ENCODE measurements around the gene UBTD2.

UBTD2 gene

GRCh38 chr5:172194985-172195774 is 88.4 kb downstream of the UBTD2 start:
- no peak for ATAC-seq
- no peak for TF ChIP-seq GLIS3 (CRISPR knock-in tag; IDR thresholded peaks at IDR 0.05)
- TF ChIP-seq ARNTL (CRISPR knock-in tag; IDR thresholded peaks at IDR 0.05; ENCODE audit: borderline replicate concordance, low read depth), result no peak
- no peak for TF ChIP-seq SNAI2 (CRISPR knock-in tag; IDR thresholded peaks at IDR 0.05)
- TF ChIP-seq ZNF565 (CRISPR knock-in tag; conservative IDR thresholded peaks at IDR 0.05; ENCODE audit: low read depth), result no peak
- no peak for TF ChIP-seq ZNF70 (CRISPR knock-in tag; IDR thresholded peaks at IDR 0.05)
- no peak for TF ChIP-seq PPARA (CRISPR knock-in tag; IDR thresholded peaks at IDR 0.05; ENCODE audit: borderline replicate concordance)
- no peak for TF ChIP-seq TCF4 (CRISPR knock-in tag; IDR thresholded peaks at IDR 0.05; ENCODE audit: borderline replicate concordance)
- TF ChIP-seq, protein P1, sequence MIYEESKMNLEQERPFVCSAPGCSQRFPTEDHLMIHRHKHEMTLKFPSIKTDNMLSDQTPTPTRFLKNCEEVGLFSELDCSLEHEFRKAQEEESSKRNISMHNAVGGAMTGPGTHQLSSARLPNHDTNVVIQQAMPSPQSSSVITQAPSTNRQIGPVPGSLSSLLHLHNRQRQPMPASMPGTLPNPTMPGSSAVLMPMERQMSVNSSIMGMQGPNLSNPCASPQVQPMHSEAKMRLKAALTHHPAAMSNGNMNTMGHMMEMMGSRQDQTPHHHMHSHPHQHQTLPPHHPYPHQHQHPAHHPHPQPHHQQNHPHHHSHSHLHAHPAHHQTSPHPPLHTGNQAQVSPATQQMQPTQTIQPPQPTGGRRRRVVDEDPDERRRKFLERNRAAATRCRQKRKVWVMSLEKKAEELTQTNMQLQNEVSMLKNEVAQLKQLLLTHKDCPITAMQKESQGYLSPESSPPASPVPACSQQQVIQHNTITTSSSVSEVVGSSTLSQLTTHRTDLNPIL (CRISPR knock-in tag; IDR thresholded peaks at IDR 0.05; ENCODE audit: low read depth), result no peak
- TF ChIP-seq ZFP3 (CRISPR knock-in tag; IDR thresholded peaks at IDR 0.05), result no peak

DNA sequence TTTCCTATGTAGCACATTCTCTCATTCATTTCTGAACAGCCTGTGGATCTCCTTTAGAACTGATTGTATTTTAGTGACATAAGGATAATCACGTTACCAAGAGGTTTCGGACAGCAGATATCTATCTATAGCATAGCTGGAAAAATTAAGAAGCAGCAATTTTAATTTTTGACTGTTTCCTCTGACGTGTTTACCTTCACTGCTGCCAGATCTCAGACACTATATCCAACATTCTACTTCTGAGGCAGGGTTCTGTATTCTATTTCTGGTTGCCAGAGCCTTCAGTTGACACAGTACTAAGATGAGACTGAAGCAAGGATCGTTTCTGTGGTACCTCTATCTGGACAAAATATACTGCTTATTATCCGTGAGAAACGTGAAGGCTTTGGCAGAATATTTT is 89.7 kb downstream of the UBTD2 start, which contains the start of gene EFCAB9:
EFCAB9 (plus strand) TSS at position 301 of the 400 bp plus-strand sequence; CDS start at position 302, 1 bp downstream.
- ATAC-seq, result no peak
- no peak for TF ChIP-seq ZNF565 (CRISPR knock-in tag; conservative IDR thresholded peaks at IDR 0.05; ENCODE audit: low read depth)
- no peak for TF ChIP-seq PPARA (CRISPR knock-in tag; IDR thresholded peaks at IDR 0.05; ENCODE audit: borderline replicate concordance)

GRCh38 chr5:172189693-172190296 is 93.8 kb downstream of the UBTD2 start:
- TF ChIP-seq ZNF565 (CRISPR knock-in tag; conservative IDR thresholded peaks at IDR 0.05; ENCODE audit: low read depth) (no peak), ISL1 (CRISPR knock-in tag; IDR thresholded peaks at IDR 0.05) (no peak), BACH2 (CRISPR knock-in tag; IDR thresholded peaks at IDR 0.05; ENCODE audit: borderline replicate concordance) (no peak), CSDC2 (CRISPR knock-in tag; IDR thresholded peaks at IDR 0.05) (no peak), OSR1 (CRISPR knock-in tag; IDR thresholded peaks at IDR 0.05) (no peak), ZFP3 (CRISPR knock-in tag; IDR thresholded peaks at IDR 0.05) (no peak), ARNTL (CRISPR knock-in tag; IDR thresholded peaks at IDR 0.05; ENCODE audit: borderline replicate concordance, low read depth) (no peak), ESRRG (CRISPR knock-in tag; IDR thresholded peaks at IDR 0.05) (no peak), TCF4 (CRISPR knock-in tag; IDR thresholded peaks at IDR 0.05; ENCODE audit: borderline replicate concordance) (no peak), ZNF8 (CRISPR knock-in tag; IDR thresholded peaks at IDR 0.05) (no peak)
- TF ChIP-seq, protein P1 (CRISPR knock-in tag; IDR thresholded peaks at IDR 0.05; ENCODE audit: low read depth), result no peak
- TF ChIP-seq, protein P2, sequence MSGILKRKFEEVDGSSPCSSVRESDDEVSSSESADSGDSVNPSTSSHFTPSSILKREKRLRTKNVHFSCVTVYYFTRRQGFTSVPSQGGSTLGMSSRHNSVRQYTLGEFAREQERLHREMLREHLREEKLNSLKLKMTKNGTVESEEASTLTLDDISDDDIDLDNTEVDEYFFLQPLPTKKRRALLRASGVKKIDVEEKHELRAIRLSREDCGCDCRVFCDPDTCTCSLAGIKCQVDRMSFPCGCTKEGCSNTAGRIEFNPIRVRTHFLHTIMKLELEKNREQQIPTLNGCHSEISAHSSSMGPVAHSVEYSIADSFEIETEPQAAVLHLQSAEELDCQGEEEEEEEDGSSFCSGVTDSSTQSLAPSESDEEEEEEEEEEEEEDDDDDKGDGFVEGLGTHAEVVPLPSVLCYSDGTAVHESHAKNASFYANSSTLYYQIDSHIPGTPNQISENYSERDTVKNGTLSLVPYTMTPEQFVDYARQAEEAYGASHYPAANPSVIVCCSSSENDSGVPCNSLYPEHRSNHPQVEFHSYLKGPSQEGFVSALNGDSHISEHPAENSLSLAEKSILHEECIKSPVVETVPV (CRISPR knock-in tag; IDR thresholded peaks at IDR 0.05), result no peak
- TF ChIP-seq, protein P3, sequence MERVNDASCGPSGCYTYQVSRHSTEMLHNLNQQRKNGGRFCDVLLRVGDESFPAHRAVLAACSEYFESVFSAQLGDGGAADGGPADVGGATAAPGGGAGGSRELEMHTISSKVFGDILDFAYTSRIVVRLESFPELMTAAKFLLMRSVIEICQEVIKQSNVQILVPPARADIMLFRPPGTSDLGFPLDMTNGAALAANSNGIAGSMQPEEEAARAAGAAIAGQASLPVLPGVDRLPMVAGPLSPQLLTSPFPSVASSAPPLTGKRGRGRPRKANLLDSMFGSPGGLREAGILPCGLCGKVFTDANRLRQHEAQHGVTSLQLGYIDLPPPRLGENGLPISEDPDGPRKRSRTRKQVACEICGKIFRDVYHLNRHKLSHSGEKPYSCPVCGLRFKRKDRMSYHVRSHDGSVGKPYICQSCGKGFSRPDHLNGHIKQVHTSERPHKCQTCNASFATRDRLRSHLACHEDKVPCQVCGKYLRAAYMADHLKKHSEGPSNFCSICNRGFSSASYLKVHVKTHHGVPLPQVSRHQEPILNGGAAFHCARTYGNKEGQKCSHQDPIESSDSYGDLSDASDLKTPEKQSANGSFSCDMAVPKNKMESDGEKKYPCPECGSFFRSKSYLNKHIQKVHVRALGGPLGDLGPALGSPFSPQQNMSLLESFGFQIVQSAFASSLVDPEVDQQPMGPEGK (CRISPR knock-in tag; IDR thresholded peaks at IDR 0.05; ENCODE audit: borderline replicate concordance), result no peak
- TF ChIP-seq, protein P4, sequence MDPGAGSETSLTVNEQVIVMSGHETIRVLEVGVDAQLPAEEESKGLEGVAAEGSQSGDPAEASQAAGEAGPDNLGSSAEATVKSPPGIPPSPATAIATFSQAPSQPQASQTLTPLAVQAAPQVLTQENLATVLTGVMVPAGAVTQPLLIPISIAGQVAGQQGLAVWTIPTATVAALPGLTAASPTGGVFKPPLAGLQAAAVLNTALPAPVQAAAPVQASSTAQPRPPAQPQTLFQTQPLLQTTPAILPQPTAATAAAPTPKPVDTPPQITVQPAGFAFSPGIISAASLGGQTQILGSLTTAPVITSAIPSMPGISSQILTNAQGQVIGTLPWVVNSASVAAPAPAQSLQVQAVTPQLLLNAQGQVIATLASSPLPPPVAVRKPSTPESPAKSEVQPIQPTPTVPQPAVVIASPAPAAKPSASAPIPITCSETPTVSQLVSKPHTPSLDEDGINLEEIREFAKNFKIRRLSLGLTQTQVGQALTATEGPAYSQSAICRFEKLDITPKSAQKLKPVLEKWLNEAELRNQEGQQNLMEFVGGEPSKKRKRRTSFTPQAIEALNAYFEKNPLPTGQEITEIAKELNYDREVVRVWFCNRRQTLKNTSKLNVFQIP (CRISPR knock-in tag; IDR thresholded peaks at IDR 0.05; ENCODE audit: borderline replicate concordance, low read depth), result no peak
- ATAC-seq, result no peak
